GM12878 (cell line): ENCODE measurements around the gene FAM111B. TPM values are rescaled to one million over a fixed set of nuclear protein-coding genes. Genes with fewer than 3 reads are reported as not detected.

ENCODE experiments used
- BACH1 ChIP-seq: fragments of 450-650 bp; IDR thresholded peaks from 2 replicates; pipeline ENCODE4 v1.6.1; 2017; ENCODE audit warnings: mild to moderate bottlenecking, borderline replicate concordance
- KDM1A ChIP-seq: fragments of 200-600 bp; sonication (generic); IDR thresholded peaks from 2 replicates; pipeline ENCODE4 v1.6.1; 2016; ENCODE audit warnings: borderline replicate concordance
- LARP7 ChIP-seq: fragments of 450-650 bp; IDR thresholded peaks from 2 replicates; pipeline ENCODE4 v1.6.1; 2017; ENCODE audit warnings: mild to moderate bottlenecking
- MEF2B ChIP-seq: fragments of 450-650 bp; IDR thresholded peaks from 2 replicates; pipeline ENCODE4 v1.6.1; 2018; ENCODE audit warnings: mild to moderate bottlenecking, moderate library complexity; ENCODE audit not compliant: partially characterized antibody, poor library complexity, severe bottlenecking
- MYB ChIP-seq: fragments of 150-350 bp; IDR thresholded peaks from 2 replicates; pipeline ENCODE4 v1.6.1; 2014; ENCODE audit warnings: mild to moderate bottlenecking, low read depth, low read length, borderline replicate concordance
- NFYA ChIP-seq: IDR thresholded peaks from 2 replicates; pipeline ENCODE4 v1.6.1; 2011; ENCODE audit warnings: low read depth, mild to moderate bottlenecking, low read length, improper control_type of control experiment, borderline replicate concordance
- SPI1 ChIP-seq: IDR thresholded peaks from 2 replicates; pipeline ENCODE4 v1.6.1; 2011; ENCODE audit warnings: low read depth, mild to moderate bottlenecking, low read length, moderate library complexity, borderline replicate concordance; ENCODE audit not compliant: insufficient read depth
- SREBF1 ChIP-seq: IDR thresholded peaks from 2 replicates; pipeline ENCODE4 v1.6.1; 2012; ENCODE audit warnings: mild to moderate bottlenecking, low read length
- STAT1 ChIP-seq: fragments of 450-650 bp; conservative IDR thresholded peaks from 2 replicates; pipeline ENCODE4 v1.6.1; 2014; ENCODE audit warnings: antibody characterized with exemption, mild to moderate bottlenecking
- STAT3 ChIP-seq: IDR thresholded peaks from 2 replicates; pipeline ENCODE4 v1.6.1; 2011; ENCODE audit warnings: low read depth, low read length, improper control_type of control experiment
- TARDBP ChIP-seq: IDR thresholded peaks from 2 replicates; pipeline ENCODE4 v1.6.1; 2016; ENCODE audit warnings: borderline replicate concordance
- TCF7 ChIP-seq: IDR thresholded peaks from 2 replicates; pipeline ENCODE4 v1.6.1; 2014; ENCODE audit warnings: antibody characterized with exemption, borderline replicate concordance
- ZNF217 ChIP-seq: fragments of 450-650 bp; IDR thresholded peaks from 2 replicates; pipeline ENCODE4 v1.6.1; 2017; ENCODE audit warnings: antibody characterized with exemption, mild to moderate bottlenecking
- ZNF24 ChIP-seq: fragments of 450-650 bp; IDR thresholded peaks from 2 replicates; pipeline ENCODE4 v1.6.1; 2017; ENCODE audit warnings: antibody characterized with exemption, mild to moderate bottlenecking
- polyA plus RNA-seq, 11 experiments: library from polyadenylated mRNA; depleted of rRNA in 4 of 11; unstranded in 6 of 11; stranded (reverse) in 5 of 11; fragments of >200 nt; fragmentation: Nextera tagmentation in 4 of 11; fragmentation: Illumina TruSeq in 1 of 11; extraction: Ambion mirVana in 4 of 11; extraction: Trizol in 1 of 11; gene quantifications; 1 replicate in 1 of 11; 2 replicates in 10 of 11; pipeline versions ENCODE4 v1.2.1 to v1.2.3, GENCODE V29; 2011 to 2016; ENCODE audit warnings: inconsistent platforms in 2 of 11, missing spikeins in 2 of 11, low read depth in 1 of 11
- total RNA-seq, 4 experiments: library from RNA; depleted of rRNA in 3 of 4; stranded (reverse); fragments of >200 nt in 3 of 4; fragmentation: Illumina TruSeq in 1 of 4; extraction: Trizol in 1 of 4; gene quantifications; 2 replicates each; pipeline versions ENCODE4 v1.2.1 to v1.2.3, GENCODE V29; 2013 to 2021
- TF ChIP-seq, protein P1 (sequence below): fragments of 450-650 bp; IDR thresholded peaks from 2 replicates; pipeline ENCODE4 v1.6.1; 2016; ENCODE audit warnings: mild to moderate bottlenecking
- TF ChIP-seq, protein P2 (sequence below): fragments of 450-650 bp; IDR thresholded peaks from 2 replicates; pipeline ENCODE4 v1.6.1; 2018; ENCODE audit warnings: mild to moderate bottlenecking, low read depth, moderate library complexity; ENCODE audit not compliant: partially characterized antibody
- TF ChIP-seq, protein P3 (sequence below): fragments of 450-650 bp; IDR thresholded peaks from 2 replicates; pipeline ENCODE4 v1.6.1; 2017; ENCODE audit warnings: antibody characterized with exemption, mild to moderate bottlenecking, moderate library complexity
- TF ChIP-seq, protein P4 (sequence below): IDR thresholded peaks from 2 replicates; pipeline ENCODE4 v1.6.1; 2012; ENCODE audit warnings: low read depth, low read length, improper control_type of control experiment
- TF ChIP-seq, protein P5 (sequence below), 3 experiments: IDR thresholded peaks in 2 of 3; conservative IDR thresholded peaks in 1 of 3; 2 replicates each; pipeline ENCODE4 v1.5.1; 2011; ENCODE audit warnings: low read depth in 3 of 3, low read length in 3 of 3, mild to moderate bottlenecking in 3 of 3, control low read depth in 2 of 3, moderate library complexity in 2 of 3, inconsistent platforms in 1 of 3, mixed read lengths in 1 of 3; ENCODE audit not compliant: control insufficient read depth in 2 of 3, insufficient read depth in 1 of 3; ENCODE audit errors: extremely low read depth in 1 of 3

FAM111B gene
- total and polyA plus RNA-seq, 10 of the 15 experiments (the other 5 are each of a cell fraction or from before 2014, with no cell fraction given): 35.9 to 97.2 (median 62.1) TPM

DNA sequence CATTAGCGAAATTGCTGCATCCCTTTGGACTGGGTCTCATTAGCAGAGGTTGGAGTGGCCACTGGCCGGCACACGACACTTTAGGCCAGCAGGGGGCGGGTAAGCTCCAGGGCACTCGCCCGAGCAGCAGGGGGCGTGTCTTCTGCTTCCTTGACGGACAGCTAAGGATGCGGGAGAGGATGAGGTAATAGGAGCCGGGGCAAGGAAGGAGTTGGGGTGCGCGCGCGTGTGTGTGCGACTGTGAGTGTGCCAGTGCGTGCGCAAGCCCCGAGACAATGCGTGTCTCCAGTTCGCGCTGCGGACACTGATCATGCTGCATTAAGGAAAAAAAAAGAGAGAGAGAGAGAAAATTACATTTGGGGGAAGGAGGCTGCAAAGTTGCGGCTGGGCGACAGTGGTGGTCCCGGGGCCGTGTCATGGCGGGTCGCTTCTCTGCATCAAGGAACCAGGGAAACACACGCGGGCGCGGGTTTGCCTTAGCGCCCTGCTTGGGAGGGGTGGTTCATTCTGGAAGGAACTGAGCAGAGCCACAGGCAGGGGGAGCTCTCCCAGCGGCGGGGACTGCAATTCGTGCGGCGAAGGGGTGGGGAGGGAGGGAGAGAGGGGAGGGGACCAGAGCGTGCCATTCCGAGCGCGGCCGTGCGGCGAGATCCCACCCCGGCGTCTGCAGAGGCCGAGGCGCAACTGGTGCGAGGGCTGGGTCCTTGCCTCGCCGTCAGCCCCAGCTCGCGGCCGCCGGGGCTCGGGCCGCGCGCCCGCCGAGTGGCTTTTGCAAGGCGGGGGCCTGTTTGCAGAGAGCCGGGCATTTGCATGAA, 64.7 kb downstream of the FAM111B start, which contains the start of gene DTX4 (continued):
- TF ChIP-seq, protein P1, sequence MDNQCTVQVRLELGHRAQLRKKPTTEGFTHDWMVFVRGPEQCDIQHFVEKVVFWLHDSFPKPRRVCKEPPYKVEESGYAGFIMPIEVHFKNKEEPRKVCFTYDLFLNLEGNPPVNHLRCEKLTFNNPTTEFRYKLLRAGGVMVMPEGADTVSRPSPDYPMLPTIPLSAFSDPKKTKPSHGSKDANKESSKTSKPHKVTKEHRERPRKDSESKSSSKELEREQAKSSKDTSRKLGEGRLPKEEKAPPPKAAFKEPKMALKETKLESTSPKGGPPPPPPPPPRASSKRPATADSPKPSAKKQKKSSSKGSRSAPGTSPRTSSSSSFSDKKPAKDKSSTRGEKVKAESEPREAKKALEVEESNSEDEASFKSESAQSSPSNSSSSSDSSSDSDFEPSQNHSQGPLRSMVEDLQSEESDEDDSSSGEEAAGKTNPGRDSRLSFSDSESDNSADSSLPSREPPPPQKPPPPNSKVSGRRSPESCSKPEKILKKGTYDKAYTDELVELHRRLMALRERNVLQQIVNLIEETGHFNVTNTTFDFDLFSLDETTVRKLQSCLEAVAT: peak; percentile 95
- TF ChIP-seq, protein P2, sequence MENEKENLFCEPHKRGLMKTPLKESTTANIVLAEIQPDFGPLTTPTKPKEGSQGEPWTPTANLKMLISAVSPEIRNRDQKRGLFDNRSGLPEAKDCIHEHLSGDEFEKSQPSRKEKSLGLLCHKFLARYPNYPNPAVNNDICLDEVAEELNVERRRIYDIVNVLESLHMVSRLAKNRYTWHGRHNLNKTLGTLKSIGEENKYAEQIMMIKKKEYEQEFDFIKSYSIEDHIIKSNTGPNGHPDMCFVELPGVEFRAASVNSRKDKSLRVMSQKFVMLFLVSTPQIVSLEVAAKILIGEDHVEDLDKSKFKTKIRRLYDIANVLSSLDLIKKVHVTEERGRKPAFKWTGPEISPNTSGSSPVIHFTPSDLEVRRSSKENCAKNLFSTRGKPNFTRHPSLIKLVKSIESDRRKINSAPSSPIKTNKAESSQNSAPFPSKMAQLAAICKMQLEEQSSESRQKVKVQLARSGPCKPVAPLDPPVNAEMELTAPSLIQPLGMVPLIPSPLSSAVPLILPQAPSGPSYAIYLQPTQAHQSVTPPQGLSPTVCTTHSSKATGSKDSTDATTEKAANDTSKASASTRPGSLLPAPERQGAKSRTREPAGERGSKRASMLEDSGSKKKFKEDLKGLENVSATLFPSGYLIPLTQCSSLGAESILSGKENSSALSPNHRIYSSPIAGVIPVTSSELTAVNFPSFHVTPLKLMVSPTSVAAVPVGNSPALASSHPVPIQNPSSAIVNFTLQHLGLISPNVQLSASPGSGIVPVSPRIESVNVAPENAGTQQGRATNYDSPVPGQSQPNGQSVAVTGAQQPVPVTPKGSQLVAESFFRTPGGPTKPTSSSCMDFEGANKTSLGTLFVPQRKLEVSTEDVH: peak; percentile 44
- TF ChIP-seq TARDBP (peak; percentile 48; the same call in 1 of the 2 replicates), MEF2B (peak; percentile 20), ZNF217 (no peak), NFYA (no peak), KDM1A (no peak), MYB (no peak), STAT3 (no peak), SREBF1 (no peak), LARP7 (no peak; the same call in 1 of the 2 replicates), SPI1 (peak; percentile 12; the same call in 1 of the 2 replicates), BACH1 (peak; percentile 39; the same call in 1 of the 2 replicates), STAT1 (peak; percentile 84; the same call in 1 of the 2 replicates), TCF7 (no peak), ZNF24 (0 out of 2 replicates have a peak, but pooled peaks have one; percentile 13)
- TF ChIP-seq, protein P3, sequence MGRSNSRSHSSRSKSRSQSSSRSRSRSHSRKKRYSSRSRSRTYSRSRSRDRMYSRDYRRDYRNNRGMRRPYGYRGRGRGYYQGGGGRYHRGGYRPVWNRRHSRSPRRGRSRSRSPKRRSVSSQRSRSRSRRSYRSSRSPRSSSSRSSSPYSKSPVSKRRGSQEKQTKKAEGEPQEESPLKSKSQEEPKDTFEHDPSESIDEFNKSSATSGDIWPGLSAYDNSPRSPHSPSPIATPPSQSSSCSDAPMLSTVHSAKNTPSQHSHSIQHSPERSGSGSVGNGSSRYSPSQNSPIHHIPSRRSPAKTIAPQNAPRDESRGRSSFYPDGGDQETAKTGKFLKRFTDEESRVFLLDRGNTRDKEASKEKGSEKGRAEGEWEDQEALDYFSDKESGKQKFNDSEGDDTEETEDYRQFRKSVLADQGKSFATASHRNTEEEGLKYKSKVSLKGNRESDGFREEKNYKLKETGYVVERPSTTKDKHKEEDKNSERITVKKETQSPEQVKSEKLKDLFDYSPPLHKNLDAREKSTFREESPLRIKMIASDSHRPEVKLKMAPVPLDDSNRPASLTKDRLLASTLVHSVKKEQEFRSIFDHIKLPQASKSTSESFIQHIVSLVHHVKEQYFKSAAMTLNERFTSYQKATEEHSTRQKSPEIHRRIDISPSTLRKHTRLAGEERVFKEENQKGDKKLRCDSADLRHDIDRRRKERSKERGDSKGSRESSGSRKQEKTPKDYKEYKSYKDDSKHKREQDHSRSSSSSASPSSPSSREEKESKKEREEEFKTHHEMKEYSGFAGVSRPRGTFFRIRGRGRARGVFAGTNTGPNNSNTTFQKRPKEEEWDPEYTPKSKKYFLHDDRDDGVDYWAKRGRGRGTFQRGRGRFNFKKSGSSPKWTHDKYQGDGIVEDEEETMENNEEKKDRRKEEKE: no peak
- TF ChIP-seq, protein P4, sequence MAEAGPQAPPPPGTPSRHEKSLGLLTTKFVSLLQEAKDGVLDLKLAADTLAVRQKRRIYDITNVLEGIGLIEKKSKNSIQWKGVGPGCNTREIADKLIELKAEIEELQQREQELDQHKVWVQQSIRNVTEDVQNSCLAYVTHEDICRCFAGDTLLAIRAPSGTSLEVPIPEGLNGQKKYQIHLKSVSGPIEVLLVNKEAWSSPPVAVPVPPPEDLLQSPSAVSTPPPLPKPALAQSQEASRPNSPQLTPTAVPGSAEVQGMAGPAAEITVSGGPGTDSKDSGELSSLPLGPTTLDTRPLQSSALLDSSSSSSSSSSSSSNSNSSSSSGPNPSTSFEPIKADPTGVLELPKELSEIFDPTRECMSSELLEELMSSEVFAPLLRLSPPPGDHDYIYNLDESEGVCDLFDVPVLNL: no peak
- TF ChIP-seq, protein P5, sequence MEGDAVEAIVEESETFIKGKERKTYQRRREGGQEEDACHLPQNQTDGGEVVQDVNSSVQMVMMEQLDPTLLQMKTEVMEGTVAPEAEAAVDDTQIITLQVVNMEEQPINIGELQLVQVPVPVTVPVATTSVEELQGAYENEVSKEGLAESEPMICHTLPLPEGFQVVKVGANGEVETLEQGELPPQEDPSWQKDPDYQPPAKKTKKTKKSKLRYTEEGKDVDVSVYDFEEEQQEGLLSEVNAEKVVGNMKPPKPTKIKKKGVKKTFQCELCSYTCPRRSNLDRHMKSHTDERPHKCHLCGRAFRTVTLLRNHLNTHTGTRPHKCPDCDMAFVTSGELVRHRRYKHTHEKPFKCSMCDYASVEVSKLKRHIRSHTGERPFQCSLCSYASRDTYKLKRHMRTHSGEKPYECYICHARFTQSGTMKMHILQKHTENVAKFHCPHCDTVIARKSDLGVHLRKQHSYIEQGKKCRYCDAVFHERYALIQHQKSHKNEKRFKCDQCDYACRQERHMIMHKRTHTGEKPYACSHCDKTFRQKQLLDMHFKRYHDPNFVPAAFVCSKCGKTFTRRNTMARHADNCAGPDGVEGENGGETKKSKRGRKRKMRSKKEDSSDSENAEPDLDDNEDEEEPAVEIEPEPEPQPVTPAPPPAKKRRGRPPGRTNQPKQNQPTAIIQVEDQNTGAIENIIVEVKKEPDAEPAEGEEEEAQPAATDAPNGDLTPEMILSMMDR (IDR thresholded peaks at IDR 0.05 in 2 of 3, conservative IDR thresholded peaks at IDR 0.05 in 1 of 3; ENCODE audit: control insufficient read depth in 2 of 3, extremely low read depth in 1 of 3, insufficient read depth in 1 of 3, low read depth in 3 of 3, low read length in 3 of 3): peak; percentile 97 to 98 (median 97)
